HCEC 1CT (cell line): ENCODE measurements around the gene STK32A.

ENCODE experiments used
- DNase-seq: peaks from one replicate; pipeline ENCODE4 v3.0.0-alpha.2; 2017

STK32A gene

DNA sequence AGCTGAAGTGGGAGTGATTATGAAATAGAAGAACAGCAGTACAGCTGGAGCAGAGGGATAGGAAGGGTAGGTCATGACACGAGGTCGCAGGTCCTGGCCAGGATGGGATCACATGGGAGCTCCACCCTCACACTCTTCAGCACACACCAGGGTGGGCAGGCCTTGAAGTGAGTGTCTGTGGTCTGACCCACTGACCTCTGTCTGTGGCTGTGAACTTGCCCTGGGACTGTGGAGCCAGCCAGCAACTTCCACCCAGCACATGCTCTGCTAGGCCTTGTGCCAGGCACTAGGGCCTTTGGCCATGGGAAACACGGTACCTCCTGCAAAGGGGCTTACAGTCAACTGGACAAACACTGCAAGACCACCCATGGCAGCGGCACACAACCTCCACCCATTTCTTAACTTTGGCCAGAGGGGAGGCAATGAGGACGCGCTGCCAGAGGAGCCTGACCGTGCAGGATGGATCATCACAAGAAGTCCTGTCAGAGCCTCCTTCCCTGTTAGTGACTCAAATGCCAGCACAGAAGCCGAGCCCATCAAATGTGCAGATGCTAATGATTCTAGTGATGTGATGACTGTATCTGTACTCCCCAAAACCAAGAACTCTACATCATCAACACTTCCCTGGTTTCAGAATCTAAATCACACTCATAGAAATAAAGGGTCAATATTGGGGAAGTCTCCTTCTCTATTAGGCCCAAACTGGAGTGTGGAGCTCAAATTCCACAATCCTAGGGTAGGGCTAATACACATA, 161.4 kb downstream of the STK32A start:
- peak; percentile 8 for DNase-seq

DNA sequence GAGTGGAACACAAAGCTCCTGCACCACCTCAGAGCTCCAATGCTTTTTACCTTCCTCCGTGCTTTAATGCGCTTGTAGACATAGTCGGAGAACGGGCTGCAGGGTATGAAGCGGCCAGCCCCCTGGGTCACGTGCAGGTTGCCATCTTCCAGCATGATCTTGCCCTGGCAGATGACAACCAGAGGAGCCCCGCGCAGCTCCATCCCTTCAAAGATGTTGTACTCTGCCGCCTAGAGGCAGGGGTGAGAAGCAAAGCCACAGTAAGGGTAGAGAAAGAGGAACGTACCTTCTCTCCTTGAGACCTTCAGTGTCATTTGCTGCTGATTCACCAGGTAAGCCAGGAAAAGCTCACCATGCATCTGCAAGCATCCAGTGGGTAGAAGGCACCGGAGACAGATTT, 162.8 kb downstream of the STK32A start:
- no peak for DNase-seq

DNA sequence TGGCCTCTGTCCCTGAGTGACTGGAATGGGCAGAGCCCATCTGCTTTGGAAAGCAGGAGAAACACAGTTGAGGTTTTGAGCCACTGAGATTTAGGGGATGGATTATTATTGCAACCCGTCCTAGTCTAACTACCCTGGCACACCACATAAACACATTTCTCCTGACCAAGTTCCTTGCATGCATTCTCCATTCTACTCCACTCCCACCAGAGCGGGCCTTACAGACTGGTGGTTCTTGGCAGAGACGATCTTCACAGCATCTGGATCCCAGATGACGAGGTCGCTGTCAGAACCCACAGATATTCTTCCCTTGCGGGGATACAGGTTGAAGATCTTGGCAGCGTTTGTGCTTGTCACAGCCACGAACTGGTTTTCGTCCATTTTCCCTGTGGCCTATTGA, 164.0 kb downstream of the STK32A start:
- no peak for DNase-seq

DNA sequence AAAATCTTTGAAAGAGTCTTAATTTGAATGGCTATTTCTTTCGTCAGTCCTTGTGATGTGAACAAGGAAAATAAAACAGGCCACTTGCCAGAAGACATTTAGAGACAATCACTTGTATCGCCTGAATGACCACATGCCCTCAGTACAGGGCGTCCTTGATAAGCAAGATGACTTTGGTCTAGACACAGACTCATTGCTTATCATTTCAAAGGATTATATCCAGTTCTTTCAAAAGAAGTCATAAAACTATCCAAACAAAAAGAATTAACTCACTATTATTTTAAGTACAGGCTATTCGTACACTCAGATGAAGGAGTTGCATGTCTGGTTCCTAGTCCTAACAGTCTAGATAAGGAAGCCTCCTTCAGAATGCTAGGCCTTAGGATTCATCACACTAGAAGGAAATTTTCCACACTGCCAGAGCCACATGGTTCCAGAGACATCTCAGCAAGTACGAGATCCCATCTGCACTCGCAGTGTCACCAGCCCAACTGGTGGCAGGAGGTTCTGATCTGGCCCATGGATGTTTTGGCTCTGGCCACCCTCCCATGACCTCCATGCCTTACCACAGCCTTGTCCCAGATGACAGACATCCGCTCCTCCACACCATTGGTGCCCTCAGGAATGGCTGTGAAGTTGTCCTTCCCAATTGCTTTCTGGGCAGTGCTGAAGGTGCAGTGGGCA, 165.4 kb downstream of the STK32A start:
- no peak for DNase-seq

DNA sequence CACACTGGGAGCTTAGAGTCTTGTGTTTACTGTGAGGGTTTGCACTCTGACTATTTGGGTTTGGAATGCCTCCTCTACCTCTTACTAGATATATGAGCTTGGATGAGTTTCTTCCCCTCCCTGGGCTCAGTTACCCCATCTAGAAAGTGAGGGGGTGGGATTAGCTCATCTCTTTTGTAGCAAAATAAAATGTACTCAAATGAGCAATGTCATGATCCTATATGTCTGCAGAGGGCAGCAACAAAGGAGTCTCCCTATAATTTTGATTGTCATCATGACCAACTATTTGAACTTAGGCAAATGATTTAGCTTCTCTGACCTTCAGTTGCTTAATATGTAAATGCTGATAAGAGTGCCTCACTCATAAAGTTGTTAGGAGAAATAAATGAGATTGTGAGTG, 166.1 kb downstream of the STK32A start:
- DNase-seq: no peak

DNA sequence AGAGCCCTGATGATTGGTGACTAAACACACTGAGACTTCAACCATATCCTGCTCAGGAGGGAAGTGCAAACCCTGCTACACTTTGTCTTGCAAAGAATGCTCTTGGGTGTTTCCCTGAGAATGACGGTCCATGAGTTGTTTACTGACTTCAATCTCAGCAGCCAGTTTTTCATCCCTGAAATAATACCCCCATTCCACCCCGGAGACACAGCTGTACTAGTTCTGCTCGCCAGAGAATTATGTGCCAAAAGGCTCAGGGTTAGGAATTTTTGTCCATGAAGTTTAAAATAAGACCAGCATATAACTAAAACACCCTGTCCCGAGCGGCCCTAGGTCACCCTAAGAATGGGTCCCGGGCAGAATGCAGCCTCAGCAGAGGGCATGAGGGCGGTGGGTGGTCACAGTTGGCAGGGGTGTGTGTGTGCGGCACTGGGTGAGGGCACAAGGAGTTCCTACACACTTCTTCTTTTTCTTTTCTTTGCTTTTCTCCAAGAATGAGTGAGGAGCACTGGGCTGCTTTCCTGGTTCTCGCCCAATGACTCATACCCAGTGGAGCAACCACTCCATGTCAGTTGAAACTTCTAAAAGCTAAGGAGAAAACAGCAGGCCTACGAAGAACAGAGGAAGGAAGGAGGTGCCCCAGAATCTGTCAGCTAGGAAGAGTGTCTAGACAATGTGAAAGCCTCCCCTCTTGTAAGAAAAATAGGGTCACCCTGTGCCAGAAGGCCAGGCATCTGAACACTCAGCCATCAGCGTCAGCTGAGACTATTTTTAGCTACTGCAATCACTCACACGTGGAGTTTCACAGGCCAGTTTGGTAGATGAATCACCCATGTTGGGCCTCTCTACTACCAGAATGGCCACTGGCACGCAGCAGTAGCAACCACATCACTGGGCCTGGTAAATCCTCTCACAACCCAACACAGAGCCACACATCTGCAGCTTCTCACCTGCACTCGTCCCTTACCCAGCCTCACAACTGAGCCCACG, 169.1 kb downstream of the STK32A start:
- DNase-seq: peak; percentile 97

DNA sequence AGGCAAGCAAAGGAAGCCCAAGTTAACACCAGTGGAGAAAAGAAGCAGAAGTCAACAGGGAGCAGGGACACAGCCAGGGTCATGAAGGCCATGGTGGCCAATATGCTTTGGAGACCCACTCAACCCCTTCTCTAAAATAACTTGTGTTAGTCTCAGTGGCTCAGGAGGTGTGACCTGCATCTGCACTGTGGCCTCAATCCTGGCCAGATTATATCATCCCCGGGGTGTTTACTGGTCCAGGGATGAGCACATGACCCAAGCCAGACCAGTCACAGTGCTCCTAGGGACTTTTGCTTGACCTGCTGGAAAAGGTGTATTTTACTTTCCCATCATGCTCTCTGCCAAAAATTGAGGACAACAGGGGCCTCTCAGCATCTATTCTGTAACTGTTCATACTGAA, 169.9 kb downstream of the STK32A start:
- DNase-seq: peak; percentile 23

DNA sequence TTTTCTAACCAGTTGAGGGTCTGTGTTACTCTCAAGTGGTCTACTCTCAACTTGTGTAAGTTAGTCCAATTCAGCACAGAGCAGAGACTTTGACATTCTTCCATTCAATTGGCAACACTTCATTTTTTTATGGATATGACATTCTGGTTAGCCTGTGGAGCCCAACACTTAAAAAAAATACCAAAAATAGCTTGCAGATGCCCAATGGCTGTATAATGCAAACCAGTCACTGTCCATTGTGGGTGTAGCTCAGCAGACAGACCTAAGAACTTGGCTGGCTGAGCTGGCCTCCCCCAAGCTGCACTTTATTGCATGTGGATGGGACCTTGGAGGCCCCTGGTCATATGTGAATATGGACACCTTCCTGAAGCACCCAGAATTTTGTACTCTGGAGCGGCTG, 171.8 kb downstream of the STK32A start:
- DNase-seq: no peak

DNA sequence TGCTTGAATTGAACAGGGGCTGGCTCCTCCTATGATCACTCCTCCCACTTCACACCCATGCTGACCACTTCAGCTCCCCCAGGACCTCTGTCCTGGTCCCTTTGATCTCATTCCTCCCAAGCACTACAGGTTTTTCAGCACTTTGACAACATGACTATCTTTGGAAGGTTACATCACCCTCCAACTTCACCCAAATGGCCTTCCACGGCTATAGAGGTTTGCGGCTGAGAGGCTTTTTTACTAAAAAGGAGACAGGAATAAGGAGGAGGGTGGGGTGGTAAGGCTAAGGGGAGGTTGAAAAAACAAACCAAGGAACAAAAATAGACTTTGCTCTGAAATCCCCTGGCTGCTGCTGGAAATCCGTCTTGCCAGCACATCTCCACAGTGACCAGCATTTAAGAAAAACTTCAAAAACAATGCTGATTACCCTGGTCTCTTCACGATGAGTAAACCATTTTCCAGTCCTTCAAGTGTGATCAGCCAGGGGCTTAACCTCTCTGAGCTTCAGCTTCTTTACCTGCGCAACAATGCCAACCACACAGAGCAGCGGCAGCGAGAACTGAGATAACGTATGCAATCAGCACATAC, 172.4 kb downstream of the STK32A start:
- DNase-seq: no peak

DNA sequence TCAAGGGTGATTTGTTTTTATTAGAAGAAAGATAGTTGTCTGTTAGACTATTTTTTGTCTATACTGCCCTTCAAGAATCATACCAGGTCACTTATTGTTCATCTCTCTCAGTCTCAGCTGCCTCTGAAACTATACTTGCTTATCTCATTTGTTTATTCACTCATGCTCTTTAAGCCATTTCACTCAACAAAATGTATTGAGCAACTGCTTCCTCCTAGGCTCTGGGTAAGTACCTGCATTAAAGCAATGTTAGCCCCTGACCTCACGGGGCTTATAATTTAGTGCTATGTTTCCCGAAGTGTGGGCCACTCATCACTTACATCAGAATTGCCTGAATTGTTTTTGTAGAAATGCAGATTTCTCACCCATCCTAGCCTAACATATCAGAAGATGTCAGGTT, 174.2 kb downstream of the STK32A start:
- no peak for DNase-seq

DNA sequence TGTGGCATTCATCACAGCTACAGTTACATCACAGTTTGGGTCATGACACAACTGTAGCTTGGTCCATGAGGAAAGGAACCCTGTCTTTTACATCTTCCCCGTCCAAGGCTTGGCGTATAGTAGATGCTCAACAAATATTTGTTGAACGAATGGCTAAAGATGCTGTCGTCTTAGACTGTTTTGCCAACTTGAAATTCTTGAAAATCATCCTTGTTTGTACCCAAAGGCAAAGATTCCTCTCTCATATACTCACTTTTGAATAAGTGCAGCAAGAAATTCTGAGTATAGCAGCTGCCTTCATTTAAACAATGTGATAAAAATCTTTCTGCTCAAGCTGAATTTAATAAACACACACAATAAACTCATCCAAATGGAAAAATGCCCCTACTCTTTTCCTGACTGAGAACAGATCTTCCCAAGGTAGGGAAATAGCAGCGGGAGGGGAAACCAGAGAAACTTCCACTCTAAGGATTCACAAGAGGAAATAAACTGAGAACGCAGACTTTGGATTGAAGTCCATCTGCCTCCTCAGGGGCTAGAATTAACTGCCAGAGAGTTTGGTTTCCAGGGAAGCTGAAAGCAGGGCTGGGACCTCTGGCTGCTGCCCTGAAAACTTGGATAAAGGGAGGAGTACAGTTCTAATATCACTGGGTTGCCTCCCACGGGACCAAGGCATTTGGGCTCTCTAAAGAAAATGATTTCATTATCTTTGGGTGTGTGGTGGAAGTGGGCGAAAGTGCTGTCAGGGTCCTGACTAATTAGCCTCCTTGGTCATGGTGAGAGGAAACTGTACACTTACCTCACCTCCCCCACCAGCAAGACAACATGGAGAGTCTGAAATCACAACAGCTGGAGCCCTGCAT, 175.9 kb downstream of the STK32A start:
- DNase-seq: no peak

DNA sequence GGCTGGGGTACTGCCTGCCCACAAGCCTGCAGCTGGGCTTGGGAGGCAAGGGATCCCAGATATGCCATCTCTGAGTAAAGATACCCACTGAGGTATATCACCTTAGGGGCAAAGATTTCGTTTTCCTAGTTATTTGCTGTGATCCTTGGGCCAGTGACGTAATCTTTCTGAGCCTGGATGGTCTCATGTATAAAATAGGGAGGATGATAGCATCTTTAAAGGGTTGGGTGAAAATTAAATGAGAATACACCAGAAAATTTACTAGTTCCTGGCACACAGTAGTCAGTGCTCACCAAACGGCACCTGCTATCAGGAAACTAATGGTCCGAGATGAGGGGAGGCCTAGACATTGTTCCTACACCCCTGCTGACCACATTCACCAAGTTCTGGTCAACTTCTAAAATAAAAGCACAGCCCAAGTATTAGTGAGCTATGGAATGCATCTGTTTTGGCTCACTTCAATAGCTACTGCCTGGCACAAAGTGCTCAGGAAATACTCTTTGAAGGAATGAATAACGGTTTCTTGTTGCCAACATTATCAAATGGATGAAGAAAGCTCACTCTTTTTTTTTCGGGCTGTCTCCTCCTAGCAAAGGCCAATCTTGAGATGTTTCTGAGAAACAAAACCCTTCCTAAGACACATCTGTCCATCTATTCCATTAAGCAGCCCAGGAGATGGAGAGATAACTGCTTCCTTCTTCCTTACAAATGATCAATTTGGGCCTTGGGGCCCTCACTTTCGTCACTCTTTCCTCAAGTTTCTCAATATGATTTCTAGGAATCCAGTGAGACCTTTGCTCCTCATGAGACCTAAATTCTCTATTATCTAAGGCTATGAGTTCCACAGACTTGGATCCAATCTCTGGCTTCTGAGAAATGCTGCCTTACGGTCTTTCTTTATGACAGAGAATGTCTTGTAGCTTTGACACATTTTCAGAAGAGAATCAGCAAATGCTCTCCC, 176.8 kb downstream of the STK32A start:
- DNase-seq: no peak

DNA sequence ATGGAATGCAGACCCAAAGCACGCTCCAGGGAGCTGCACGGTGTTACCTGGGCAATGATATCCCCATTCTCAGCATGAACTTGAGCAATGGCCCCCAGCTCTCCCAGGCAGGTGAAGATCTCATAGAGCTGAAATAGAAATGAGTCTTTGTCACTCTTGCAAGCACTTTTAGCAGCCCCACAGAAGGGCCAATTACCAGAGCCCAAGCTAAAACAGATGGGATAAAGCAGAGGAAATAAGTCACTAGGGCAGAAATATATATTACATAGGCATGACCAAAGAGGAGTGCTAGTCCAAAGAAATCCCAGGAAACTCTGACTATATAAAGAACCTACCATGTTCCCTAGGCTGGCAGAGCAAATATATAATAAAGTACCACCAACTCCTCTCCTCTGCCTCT, 177.7 kb downstream of the STK32A start:
- DNase-seq: no peak

DNA sequence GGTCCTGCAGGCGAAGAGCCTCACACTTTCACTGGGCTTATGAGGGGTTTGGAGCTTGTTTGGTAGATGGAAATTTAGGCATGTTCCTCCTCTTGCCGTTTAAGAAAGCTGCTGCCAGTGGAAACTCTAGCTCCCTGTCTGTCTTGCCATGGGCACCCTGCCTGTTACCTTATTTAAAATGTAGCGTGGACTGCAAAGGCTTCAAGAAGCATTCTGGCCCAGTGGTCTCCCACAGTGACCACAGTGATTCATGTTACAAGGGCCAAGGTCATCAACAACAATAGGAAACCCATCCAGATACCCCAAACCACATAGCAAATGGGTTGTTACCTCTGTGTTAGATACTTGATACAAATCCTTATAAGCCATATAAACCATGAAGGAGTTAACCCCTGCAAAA, 178.4 kb downstream of the STK32A start:
- no peak for DNase-seq

DNA sequence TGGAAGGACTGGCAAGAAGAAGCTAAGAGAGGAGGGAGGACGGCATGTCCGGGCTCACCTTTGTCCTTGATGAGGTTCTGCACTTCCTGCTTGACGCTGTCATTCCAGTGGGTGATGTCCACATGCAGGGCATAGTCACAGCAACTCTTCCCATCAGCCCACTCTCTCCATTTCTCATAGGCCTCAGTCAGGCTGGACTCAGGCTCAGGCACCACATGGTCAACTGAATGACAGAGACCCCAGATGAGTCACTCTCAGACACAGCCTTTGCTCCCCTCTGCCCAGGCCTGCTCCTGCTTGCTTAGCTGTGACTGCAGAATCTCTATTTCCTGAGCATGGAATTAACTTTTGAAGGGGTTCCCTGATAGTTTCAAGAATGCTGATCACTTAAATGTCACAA, 180.8 kb downstream of the STK32A start:
- no peak for DNase-seq

DNA sequence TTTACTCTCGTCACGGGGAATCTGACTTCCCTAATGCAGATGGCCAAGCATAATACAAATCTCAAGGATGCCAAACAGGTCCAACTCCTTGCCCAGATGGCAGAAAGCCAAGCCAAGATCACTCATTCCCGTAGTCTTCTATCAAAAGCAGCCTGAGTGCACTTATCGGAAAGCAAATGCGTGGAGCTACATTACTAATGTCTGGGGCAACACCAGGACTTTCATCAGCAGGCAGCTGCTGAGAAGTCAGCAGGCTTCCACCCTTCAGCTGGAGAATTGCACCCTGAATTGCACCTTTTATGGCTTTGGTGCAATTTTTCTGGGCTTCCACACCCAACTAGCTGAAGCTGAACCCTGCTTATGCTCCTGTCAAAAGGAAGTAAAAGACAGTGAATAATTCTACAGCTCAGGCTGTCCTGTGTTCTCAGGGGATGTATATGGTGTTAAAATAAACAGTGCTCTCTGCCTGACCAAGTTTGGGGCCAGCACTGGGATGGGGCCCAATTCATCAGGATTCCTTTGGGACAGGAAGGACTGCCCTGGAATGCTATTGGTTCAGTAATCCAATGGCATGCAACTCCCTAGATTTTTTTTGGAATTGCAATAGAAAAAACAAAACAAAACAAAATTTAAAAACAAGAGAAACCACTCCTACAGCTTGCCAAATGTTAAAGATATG, 182.4 kb downstream of the STK32A start:
- DNase-seq: peak; percentile 37

DNA sequence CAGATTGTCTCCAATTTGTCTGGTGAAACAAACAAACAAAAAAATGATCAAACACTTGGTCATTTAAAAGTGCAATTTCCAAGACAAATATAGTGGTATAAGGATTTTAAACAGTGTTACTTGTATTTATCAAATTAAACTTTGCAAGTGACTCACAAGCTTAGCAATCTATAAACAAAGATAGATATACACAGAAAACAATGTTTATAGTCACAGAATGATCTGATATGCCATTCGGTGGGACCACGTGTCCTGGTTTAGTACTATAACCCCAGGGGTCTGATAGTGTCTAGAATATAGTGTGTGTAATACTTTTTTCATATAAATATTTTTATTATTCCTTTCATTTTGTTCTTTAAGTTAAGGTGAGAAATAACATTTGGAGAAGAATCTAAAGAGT, 183.8 kb downstream of the STK32A start:
- DNase-seq: no peak

DNA sequence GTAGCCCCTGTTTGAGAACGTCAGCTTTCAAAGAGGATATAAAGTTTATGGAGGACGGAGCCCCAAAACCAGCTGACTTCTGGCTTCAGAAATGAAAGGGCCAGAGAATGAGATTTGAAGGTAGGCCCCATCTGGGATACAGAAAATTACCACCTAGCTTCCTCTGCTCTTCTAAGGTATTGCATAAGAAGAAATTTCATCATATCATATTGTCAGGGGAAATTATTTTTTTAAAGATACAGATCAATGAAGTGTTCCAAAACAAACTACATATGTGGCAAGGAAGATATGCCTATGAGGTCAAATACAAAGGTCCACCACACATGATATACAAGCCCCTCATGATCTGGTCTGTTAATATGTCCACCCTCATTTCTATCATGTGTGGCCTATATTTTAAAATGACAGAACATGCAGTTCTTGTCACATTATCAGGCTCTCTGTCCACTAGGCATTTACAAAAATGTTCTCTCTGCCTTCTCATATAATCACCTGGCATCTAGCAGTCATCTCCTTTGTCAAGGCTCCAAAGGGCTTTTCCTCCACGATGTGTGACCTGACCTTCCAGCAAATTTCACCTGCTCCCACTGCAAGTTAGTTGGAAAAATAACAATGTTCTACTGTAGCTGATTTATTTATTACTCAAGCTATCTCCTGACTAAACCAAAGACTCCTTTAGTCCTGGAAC, 192.0 kb downstream of the STK32A start:
- DNase-seq: no peak

DNA sequence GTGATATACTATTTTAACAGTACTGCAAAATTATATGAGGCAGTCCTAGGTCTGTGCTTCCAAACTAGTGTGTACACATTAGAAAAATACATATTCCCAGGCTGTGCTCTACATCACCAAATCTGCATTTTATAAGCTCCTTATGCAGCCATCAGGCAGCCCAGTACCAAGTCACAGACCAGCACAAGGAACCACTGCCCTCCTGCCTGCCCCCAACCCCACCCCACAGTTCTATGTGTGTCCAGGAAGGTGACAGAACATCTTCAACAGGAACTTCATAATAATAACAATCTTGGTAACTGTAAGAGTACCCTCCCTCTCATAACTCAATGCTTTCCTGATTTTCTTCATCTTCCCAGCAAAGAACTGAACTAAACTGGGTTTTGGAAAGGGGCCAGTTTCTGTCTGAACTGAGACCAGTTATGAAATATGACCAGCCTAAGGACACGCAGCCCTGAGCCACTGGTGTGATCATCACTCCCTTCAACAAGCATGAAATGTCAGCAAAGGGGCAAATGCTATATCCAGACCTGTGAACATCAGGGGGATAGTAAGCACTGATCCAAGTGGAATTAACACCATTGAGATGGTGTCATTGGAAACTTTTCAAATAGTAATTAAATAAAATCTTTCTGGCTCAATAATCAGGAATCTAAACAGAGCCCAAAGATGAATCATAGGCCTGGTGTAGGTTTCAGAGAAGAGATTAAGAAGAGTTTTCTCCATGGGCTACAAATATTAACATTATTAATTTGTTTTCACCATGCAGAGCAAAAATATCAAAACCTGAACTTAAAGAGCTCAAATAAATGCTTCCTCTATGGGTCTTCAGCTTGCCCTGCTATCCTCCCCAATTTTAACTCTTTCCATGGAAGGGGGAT, 192.9 kb downstream of the STK32A start:
- DNase-seq: peak; percentile 37
